Stimulated activated CD8-positive, alpha-beta memory T cell treated with anti-CD3 and anti-CD28 coated beads, Interleukin-15, amount 100 ng/mL, for 4 hours (primary cell): ENCODE measurements around the gene ATP13A3.

ENCODE experiments used
- DNase-seq, 2 donors: peaks; one replicate each; pipeline ENCODE4 v3.0.0-alpha.2; 2020; ENCODE audit warnings: low read depth in 2 of 2

Gene ATP13A3

GRCh38 chr3:194370753-194371152 lies 116.0 kb downstream of the ATP13A3 start:
- no peak for DNase-seq

GRCh38 chr3:194369522-194370279 lies 117.1 kb downstream of the ATP13A3 start, which contains the start of gene LRRC15:
LRRC15 (minus strand) TSS chr3:194369743; CDS start chr3:194361043, 8,700 bp downstream.
- no peak for DNase-seq

GRCh38 chr3:194368918-194369317 lies 117.9 kb downstream of the ATP13A3 start:
- DNase-seq = no peak

- no peak for DNase-seq
These were observed 118.6 kb downstream of the ATP13A3 start for GRCh38 chr3:194367992-194368841.

- DNase-seq = no peak
These were observed 120.8 kb downstream of the ATP13A3 start for GRCh38 chr3:194365978-194366490.

GRCh38 chr3:194365526-194365925 lies 121.3 kb downstream of the ATP13A3 start:
- DNase-seq = no peak

GRCh38 chr3:194364652-194365434 lies 122.0 kb downstream of the ATP13A3 start:
- no peak for DNase-seq

GRCh38 chr3:194364314-194364651 lies 122.5 kb downstream of the ATP13A3 start:
- no peak for DNase-seq

GRCh38 chr3:194360568-194360967 lies 126.2 kb downstream of the ATP13A3 start:
- DNase-seq = no peak

- no peak for DNase-seq
These were observed 129.1 kb downstream of the ATP13A3 start for GRCh38 chr3:194357681-194358080.

- DNase-seq = no peak
These were observed 131.4 kb downstream of the ATP13A3 start for GRCh38 chr3:194355379-194355778.

GRCh38 chr3:194354315-194354714 lies 132.5 kb downstream of the ATP13A3 start:
- DNase-seq = no peak
